NCI-H1417 (cell line): Measurements from ENCODE around the gene ADH1C.
A peak's percentile ranks its signal among the peaks of the same experiment; 100 is the strongest.
"Not testable (repeated sequence)": the region's sequence is repeated elsewhere in the genome, so short reads cannot be mapped to it uniquely, and the experiment has no call there.

Source experiments
- DNase-seq, 3 experiments: peaks; one replicate each; lab custom pipeline; 2025; lab: John Stamatoyannopoulos, UW

Gene ADH1C

GRCh38 chr4:99357948-99358347 is 5.4 kb upstream of the ADH1C start:
- DNase-seq, result no peak

- no peak for DNase-seq
Observed at GRCh38 chr4:99356992-99357391, 4.4 kb upstream of the ADH1C start.

GRCh38 chr4:99356149-99356548 is 3.6 kb upstream of the ADH1C start:
- not testable (repeated sequence) for DNase-seq

- DNase-seq, result no peak
Observed at GRCh38 chr4:99351487-99351886, 1.1 kb downstream of the ADH1C start.

GRCh38 chr4:99349338-99349737 is 3.2 kb downstream of the ADH1C start:
- no peak for DNase-seq

GRCh38 chr4:99342624-99343023 is 9.9 kb downstream of the ADH1C start:
- not testable (repeated sequence) for DNase-seq

GRCh38 chr4:99341426-99341825 is 11.1 kb downstream of the ADH1C start:
- no peak for DNase-seq

- no peak for DNase-seq
Observed at GRCh38 chr4:99339172-99339571, 13.4 kb downstream of the ADH1C start.

GRCh38 chr4:99336553-99336952 is 16.0 kb downstream of the ADH1C start:
- DNase-seq, result no peak

- no peak for DNase-seq
Observed at GRCh38 chr4:99334880-99335279, 17.7 kb downstream of the ADH1C start.

GRCh38 chr4:99330648-99331047 is 21.9 kb downstream of the ADH1C start:
- no peak for DNase-seq

GRCh38 chr4:99329876-99330275 is 22.7 kb downstream of the ADH1C start:
- no peak for DNase-seq

- DNase-seq, result no peak
Observed at GRCh38 chr4:99324979-99325378, 27.6 kb downstream of the ADH1C start.

- DNase-seq, result no peak
Observed at GRCh38 chr4:99324361-99324760, 28.2 kb downstream of the ADH1C start.

- DNase-seq, result no peak
Observed at GRCh38 chr4:99323756-99324155, 28.8 kb downstream of the ADH1C start.

GRCh38 chr4:99321241-99322191 is 31.0 kb downstream of the ADH1C start, which contains the start of gene ADH1B:
ADH1B (minus strand) TSS chr4:99321401; CDS start chr4:99321331, 70 bp downstream.
- DNase-seq, result no peak

GRCh38 chr4:99317811-99318210 is 34.7 kb downstream of the ADH1C start:
- DNase-seq, result not testable (repeated sequence)

- DNase-seq, result no peak
Observed at GRCh38 chr4:99317354-99317753, 35.2 kb downstream of the ADH1C start.

- DNase-seq, result no peak
Observed at GRCh38 chr4:99315839-99316238, 36.7 kb downstream of the ADH1C start.

GRCh38 chr4:99314211-99314610 is 38.3 kb downstream of the ADH1C start:
- DNase-seq, result no peak

GRCh38 chr4:99310389-99310788 is 42.2 kb downstream of the ADH1C start:
- peak in 1 of 3 experiments; percentile 4 for DNase-seq

- DNase-seq, result no peak
Observed at GRCh38 chr4:99305638-99306400, 46.7 kb downstream of the ADH1C start.
